C4-2B (cell line): ENCODE measurements around the gene SRXN1.

Source experiments
- ZFX ChIP-seq: fragments of 450-650 bp; IDR thresholded peaks from 2 replicates; pipeline ENCODE4 v1.6.1; 2017
- TF ChIP-seq, protein P1 (sequence below): fragments of 450-650 bp; conservative IDR thresholded peaks from 2 replicates; pipeline ENCODE4 v1.5.1; 2017; ENCODE audit warnings: mild to moderate bottlenecking

- TF ChIP-seq, protein P1, sequence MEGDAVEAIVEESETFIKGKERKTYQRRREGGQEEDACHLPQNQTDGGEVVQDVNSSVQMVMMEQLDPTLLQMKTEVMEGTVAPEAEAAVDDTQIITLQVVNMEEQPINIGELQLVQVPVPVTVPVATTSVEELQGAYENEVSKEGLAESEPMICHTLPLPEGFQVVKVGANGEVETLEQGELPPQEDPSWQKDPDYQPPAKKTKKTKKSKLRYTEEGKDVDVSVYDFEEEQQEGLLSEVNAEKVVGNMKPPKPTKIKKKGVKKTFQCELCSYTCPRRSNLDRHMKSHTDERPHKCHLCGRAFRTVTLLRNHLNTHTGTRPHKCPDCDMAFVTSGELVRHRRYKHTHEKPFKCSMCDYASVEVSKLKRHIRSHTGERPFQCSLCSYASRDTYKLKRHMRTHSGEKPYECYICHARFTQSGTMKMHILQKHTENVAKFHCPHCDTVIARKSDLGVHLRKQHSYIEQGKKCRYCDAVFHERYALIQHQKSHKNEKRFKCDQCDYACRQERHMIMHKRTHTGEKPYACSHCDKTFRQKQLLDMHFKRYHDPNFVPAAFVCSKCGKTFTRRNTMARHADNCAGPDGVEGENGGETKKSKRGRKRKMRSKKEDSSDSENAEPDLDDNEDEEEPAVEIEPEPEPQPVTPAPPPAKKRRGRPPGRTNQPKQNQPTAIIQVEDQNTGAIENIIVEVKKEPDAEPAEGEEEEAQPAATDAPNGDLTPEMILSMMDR = peak; percentile 63
- peak; percentile 55; the same call in 1 of the 2 replicates for TF ChIP-seq ZFX
Observed at GRCh38 chr20:653110-653589, at the start of gene SRXN1.
